Measurements from ENCODE around the gene FADS6.
"Not testable (repeated sequence)": the region's sequence is repeated elsewhere in the genome, so short reads cannot be mapped to it uniquely, and the experiment has no call there.

Gene FADS6

DNA sequence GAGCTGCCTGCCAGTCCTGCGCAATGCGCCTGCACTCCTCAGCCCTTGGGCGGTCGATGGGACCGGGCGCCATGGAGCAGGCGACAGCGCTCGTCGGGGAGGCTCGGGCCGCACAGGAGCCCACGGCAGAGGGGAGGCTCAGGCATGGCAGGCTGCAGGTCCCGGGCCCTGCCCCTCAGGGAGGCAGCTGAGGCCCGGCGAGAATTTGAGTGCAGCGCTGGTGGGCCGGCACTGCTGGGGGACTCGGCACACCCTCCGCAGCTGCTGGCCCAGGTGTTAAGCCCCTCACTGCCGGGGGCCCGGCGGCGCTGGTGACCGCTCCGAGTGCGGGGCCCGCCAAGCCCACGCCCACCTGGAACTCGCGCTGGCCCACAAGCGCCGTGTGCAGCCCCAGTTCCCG is 13.6 kb upstream of the FADS6 start:
- Histone ChIP-seq H3K79me2 (ENCODE audit: insufficient read depth, low read length) (no peaks in the 10 kb centered on the region), H3K9me3 (ENCODE audit: insufficient read depth, low read depth, low read length) (no peaks in the 10 kb centered on the region), H3K4me2 (ENCODE audit: low read depth, low read length, poor library complexity, severe bottlenecking) (no peak overlapping the region), H3F3A (ENCODE audit: low read depth) (no peaks in the 10 kb centered on the region), H3K9ac (ENCODE audit: low read depth, low read length, poor library complexity, severe bottlenecking) (no peak overlapping the region), H2AFZ (ENCODE audit: low read length) (no peak overlapping the region), H4K20me1 (ENCODE audit: insufficient read depth, low read length, poor library complexity, severe bottlenecking) (no peaks in the 10 kb centered on the region), H3K27me3 (ENCODE audit: insufficient read depth, low read length, poor library complexity, severe bottlenecking) (no peaks in the 10 kb centered on the region), H3K36me3 (ENCODE audit: insufficient read depth, low read length) (no peaks in the 10 kb centered on the region), H3K9me2 (replicated peaks; ENCODE audit: low read depth, low read length) (no peaks in the 10 kb centered on the region), H3K4me1 (ENCODE audit: insufficient read depth, low read length, poor library complexity, severe bottlenecking) (no peaks in the 10 kb centered on the region), H3K4me3 (ENCODE audit: low read length, poor library complexity, severe bottlenecking) (no peak overlapping the region)
- TF ChIP-seq EZH2phosphoT487 (IDR thresholded peaks at IDR 0.05; ENCODE audit: borderline replicate concordance), result no peak
- TF ChIP-seq, protein P1, sequence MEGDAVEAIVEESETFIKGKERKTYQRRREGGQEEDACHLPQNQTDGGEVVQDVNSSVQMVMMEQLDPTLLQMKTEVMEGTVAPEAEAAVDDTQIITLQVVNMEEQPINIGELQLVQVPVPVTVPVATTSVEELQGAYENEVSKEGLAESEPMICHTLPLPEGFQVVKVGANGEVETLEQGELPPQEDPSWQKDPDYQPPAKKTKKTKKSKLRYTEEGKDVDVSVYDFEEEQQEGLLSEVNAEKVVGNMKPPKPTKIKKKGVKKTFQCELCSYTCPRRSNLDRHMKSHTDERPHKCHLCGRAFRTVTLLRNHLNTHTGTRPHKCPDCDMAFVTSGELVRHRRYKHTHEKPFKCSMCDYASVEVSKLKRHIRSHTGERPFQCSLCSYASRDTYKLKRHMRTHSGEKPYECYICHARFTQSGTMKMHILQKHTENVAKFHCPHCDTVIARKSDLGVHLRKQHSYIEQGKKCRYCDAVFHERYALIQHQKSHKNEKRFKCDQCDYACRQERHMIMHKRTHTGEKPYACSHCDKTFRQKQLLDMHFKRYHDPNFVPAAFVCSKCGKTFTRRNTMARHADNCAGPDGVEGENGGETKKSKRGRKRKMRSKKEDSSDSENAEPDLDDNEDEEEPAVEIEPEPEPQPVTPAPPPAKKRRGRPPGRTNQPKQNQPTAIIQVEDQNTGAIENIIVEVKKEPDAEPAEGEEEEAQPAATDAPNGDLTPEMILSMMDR (conservative IDR thresholded peaks at IDR 0.05; ENCODE audit: low read length), result no peak

DNA sequence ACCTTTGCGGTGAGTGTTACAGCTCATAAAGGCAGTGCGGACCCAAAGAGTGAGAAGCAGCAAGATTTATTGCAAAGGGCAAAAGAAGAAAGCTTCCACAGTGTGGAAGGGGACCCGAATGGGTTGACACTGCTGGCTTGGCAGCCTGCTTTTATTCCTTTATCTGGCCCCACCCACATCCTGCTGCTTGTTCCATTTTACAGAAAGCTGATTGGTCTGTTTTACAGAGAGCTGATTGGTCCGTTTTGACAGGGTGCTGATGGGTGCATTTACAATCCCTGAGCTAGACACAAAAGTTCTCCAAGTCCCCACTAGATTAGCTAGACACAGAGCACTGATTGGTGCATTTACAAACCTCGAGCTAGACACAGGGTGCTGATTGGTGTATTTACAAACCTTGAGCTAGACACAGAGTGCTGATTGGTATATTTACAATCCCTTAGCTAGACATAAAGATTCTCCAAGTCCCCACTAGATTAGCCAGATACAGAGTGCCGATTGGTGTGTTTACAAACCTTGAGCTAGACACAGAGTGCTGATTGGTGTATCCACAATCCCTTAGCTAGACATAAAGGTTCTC is 12.9 kb upstream of the FADS6 start:
- H3K4me2 ChIP-seq (ENCODE audit: low read depth, low read length, poor library complexity, severe bottlenecking); H3K9me3 ChIP-seq (ENCODE audit: insufficient read depth, low read depth, low read length); H4K20me1 ChIP-seq (ENCODE audit: insufficient read depth, low read length, poor library complexity, severe bottlenecking); H3F3A ChIP-seq (ENCODE audit: low read depth); H3K79me2 ChIP-seq (ENCODE audit: insufficient read depth, low read length); H3K9me2 ChIP-seq (replicated peaks; ENCODE audit: low read depth, low read length); H2AFZ ChIP-seq (ENCODE audit: low read length); H3K4me1 ChIP-seq (ENCODE audit: insufficient read depth, low read length, poor library complexity, severe bottlenecking); H3K27me3 ChIP-seq (ENCODE audit: insufficient read depth, low read length, poor library complexity, severe bottlenecking); H3K36me3 ChIP-seq (ENCODE audit: insufficient read depth, low read length); H3K4me3 ChIP-seq (ENCODE audit: low read length, poor library complexity, severe bottlenecking); H3K9ac ChIP-seq (ENCODE audit: low read depth, low read length, poor library complexity, severe bottlenecking): not testable (repeated sequence)

DNA sequence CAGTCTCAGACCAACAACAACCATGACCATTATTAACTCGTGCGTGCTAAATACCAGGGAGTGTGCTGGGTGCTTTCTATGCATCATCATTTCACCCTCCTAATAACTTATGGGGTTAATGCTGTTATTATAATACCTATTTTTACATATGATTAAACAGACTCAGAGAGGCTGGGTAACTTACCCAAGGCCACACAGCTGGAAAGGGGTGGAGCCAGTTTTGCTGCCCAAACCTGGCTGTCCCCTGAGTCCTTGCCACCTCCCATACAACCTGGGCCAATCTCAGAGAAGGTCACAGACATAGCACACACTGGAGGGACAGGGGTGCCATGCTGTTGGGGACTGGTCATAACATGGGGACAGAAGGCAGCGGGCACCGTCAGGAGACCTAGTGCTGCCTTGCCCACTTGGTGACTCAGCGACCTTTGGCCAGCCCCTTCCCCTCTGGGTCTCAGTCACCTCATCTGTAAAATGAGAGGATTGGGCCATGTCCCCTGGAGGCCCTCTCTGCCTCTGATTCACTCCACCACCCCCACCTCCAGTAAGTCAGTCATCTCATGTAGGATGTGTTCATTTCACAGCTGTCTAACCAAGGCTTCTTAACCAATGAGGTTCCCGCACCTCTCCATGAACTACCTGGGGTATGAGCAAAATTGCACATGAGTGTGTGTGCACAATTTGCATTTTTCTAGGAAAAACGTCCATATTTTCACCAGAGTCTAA is 11.4 kb upstream of the FADS6 start:
- Histone ChIP-seq H3K4me1 (ENCODE audit: insufficient read depth, low read length, poor library complexity, severe bottlenecking) (no peaks in the 10 kb centered on the region), H3K9ac (ENCODE audit: low read depth, low read length, poor library complexity, severe bottlenecking) (no peak overlapping the region), H2AFZ (ENCODE audit: low read length) (no peak overlapping the region), H3K27me3 (ENCODE audit: insufficient read depth, low read length, poor library complexity, severe bottlenecking) (no peaks in the 10 kb centered on the region), H3K4me3 (ENCODE audit: low read length, poor library complexity, severe bottlenecking) (no peak overlapping the region), H4K20me1 (ENCODE audit: insufficient read depth, low read length, poor library complexity, severe bottlenecking) (no peaks in the 10 kb centered on the region), H3F3A (ENCODE audit: low read depth) (no peaks in the 10 kb centered on the region), H3K36me3 (ENCODE audit: insufficient read depth, low read length) (no peaks in the 10 kb centered on the region), H3K9me2 (replicated peaks; ENCODE audit: low read depth, low read length) (no peaks in the 10 kb centered on the region), H3K9me3 (ENCODE audit: insufficient read depth, low read depth, low read length) (no peaks in the 10 kb centered on the region), H3K4me2 (ENCODE audit: low read depth, low read length, poor library complexity, severe bottlenecking) (no peak overlapping the region), H3K79me2 (ENCODE audit: insufficient read depth, low read length) (no peaks in the 10 kb centered on the region)
- TF ChIP-seq, protein P1 (conservative IDR thresholded peaks at IDR 0.05; ENCODE audit: low read length), result no peak
- TF ChIP-seq EZH2phosphoT487 (IDR thresholded peaks at IDR 0.05; ENCODE audit: borderline replicate concordance), result no peak

DNA sequence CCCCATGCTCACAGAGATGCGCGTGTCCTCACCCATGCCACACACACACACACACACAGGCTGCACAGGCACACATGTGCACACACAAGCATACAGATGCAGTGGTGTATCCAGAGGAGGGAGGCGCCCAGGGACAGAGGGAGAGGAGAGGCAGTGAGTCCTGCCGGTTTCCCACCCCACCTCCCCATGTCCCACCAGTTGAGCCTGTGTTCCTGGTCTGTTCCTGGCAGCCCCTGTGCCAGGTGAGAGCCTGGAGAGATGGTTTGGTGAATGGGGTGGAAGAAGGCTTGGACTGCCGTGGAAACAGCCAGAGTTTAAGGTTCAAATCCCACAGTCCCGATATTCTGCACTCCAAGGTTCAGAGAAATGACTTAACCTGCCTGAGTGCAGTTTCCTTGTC is 10.2 kb upstream of the FADS6 start:
- no peaks in the 10 kb centered on the region for H3K79me2 ChIP-seq (ENCODE audit: insufficient read depth, low read length)
- TF ChIP-seq, protein P1 (conservative IDR thresholded peaks at IDR 0.05; ENCODE audit: low read length), result no peak
- no peak for TF ChIP-seq EZH2phosphoT487 (IDR thresholded peaks at IDR 0.05; ENCODE audit: borderline replicate concordance)
- no peaks in the 10 kb centered on the region for H4K20me1 ChIP-seq (ENCODE audit: insufficient read depth, low read length, poor library complexity, severe bottlenecking)
- no peaks in the 10 kb centered on the region for H3K9me3 ChIP-seq (ENCODE audit: insufficient read depth, low read depth, low read length)
- no peaks in the 10 kb centered on the region for H3F3A ChIP-seq (ENCODE audit: low read depth)
- H3K27me3 ChIP-seq (ENCODE audit: insufficient read depth, low read length, poor library complexity, severe bottlenecking), result no peaks in the 10 kb centered on the region
- no peaks in the 10 kb centered on the region for H3K36me3 ChIP-seq (ENCODE audit: insufficient read depth, low read length)
- no peaks in the 10 kb centered on the region for H3K9me2 ChIP-seq (replicated peaks; ENCODE audit: low read depth, low read length)
- H3K4me1 ChIP-seq (ENCODE audit: insufficient read depth, low read length, poor library complexity, severe bottlenecking), result no peaks in the 10 kb centered on the region
- no peak overlapping the region for H3K4me3 ChIP-seq (ENCODE audit: low read length, poor library complexity, severe bottlenecking)
- H3K9ac ChIP-seq (ENCODE audit: low read depth, low read length, poor library complexity, severe bottlenecking), result no peak overlapping the region
- H2AFZ ChIP-seq (ENCODE audit: low read length), result no peak overlapping the region
- H3K4me2 ChIP-seq (ENCODE audit: low read depth, low read length, poor library complexity, severe bottlenecking), result no peak overlapping the region

Data from Loucy (cell line).